Measurements from ENCODE around the gene FBXO47.

FBXO47 gene

DNA sequence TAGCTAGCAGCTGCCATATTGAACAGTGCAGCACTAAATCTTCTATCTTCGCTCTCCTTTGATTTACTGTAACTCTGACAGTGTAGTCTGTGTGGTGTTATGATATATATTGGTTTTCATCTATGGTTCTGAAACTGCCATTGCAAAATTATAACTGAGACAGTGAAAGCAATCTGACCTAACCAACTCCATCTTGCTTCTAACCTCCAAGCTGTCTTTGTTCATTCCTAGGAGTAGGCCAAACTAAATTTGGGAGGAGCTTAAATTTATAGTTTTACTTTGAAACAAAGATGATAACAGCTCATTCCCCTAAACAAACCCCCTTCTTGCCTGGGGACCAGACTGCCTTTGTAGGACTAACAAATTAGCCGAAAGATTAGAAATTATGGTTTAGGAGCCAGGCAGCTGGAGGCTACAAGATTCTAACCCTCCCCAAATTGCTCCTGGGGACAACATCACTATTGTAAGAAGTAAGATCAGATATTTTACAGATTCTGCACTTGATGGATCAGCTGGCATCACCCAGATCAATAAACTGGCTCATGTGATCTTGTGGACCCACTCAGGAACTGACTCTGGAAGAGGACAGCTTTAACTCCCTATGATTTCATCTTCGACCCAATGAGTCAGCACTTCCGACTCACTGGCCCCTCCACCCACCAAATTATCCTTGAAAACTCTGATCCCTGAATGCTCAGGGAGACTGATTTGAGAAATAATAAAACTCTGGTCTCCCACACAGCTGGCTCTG lies 47.0 kb upstream of the FBXO47 start:
- no peak for TF ChIP-seq LEF1 (IDR thresholded peaks at IDR 0.05; ENCODE audit: borderline replicate concordance)
- TF ChIP-seq BHLHE40 (IDR thresholded peaks at IDR 0.05; ENCODE audit: borderline replicate concordance) = no peak
- no peak for TF ChIP-seq SP1 (IDR thresholded peaks at IDR 0.05)
- no peak for TF ChIP-seq L3MBTL2 (conservative IDR thresholded peaks at IDR 0.05)
- TF ChIP-seq HDGF (IDR thresholded peaks at IDR 0.05; ENCODE audit: borderline replicate concordance) = no peak
- no peak for DNase-seq (ENCODE audit: extremely low spot score)
- CTCF ChIA-PET = interaction anchor here (0.5 to 0.7 kb wide), 2 partner anchors 81 to 139 kb away, joined by 3 to 4 read pairs; no protein-coding TSS in a partner anchor
- POLR2A ChIA-PET = interaction anchor here (0.8 to 2.2 kb wide), 3 partner anchors 42 to 186 kb away, joined by 3 to 6 read pairs (median 3); partner anchors contain the start of gene RPL19

GRCh38 chr17:39012725-39013124 lies 45.5 kb upstream of the FBXO47 start:
- ChIA-PET POLR2A (no interaction called here), CTCF (interaction anchor here (1.5 kb wide), 1 partner anchor 16 kb away, joined by 5 read pairs; no protein-coding TSS in a partner anchor)
- TF ChIP-seq PKNOX1 (IDR thresholded peaks at IDR 0.05) = peak; percentile 66
- TF ChIP-seq HDGF (IDR thresholded peaks at IDR 0.05; ENCODE audit: borderline replicate concordance) = no peak
- DNase-seq (ENCODE audit: extremely low spot score) = no peak

DNA sequence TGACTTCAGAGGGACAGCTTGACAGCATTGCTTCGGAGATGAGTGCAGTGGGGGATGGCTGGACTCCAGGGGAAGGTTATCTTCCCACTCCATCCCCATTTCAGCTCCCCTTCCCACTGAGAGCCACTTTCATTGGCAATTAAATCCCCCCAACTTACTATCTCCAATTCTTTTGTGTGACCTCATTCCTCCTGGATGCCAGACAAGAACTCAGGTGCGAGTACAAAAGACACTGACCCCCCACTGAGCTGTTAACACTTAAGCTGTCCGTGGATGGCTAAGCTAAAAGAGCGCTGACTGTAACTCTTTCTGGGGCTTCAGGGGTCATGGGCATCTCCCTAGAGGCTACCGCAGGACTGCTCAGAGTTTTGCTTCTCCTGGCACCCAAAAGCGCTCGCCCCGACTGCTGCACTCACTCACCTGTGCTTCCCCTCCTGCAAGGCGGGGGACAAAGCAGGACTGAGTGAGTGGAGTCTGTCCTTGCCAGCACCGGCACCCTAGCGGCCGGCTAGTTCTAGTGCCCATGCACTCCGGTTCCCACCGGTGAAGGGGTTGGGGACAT lies 44.8 kb upstream of the FBXO47 start:
- ChIA-PET CTCF (interaction anchor here (0.6 to 1.5 kb wide), 4 partner anchors 17 to 896 kb away, joined by 3 to 5 read pairs (median 4); no protein-coding TSS in a partner anchor), POLR2A (interaction anchor here (0.6 kb wide), 1 partner anchor 143 kb away, joined by 3 read pairs; no protein-coding TSS in a partner anchor)
- DNase-seq (ENCODE audit: extremely low spot score) = no peak
- TF ChIP-seq LEF1 (IDR thresholded peaks at IDR 0.05; ENCODE audit: borderline replicate concordance) = no peak
- no peak for TF ChIP-seq ELF4 (IDR thresholded peaks at IDR 0.05)
- TF ChIP-seq HDGF (IDR thresholded peaks at IDR 0.05; ENCODE audit: borderline replicate concordance) = no peak
- no peak for TF ChIP-seq L3MBTL2 (conservative IDR thresholded peaks at IDR 0.05)
- no peak for TF ChIP-seq SUZ12 (IDR thresholded peaks at IDR 0.05)
- no peak for TF ChIP-seq NFRKB (IDR thresholded peaks at IDR 0.05)
- TF ChIP-seq ZNF384 (IDR thresholded peaks at IDR 0.05) = no peak
- no peak for TF ChIP-seq PKNOX1 (IDR thresholded peaks at IDR 0.05)
- TF ChIP-seq FOXK2 (IDR thresholded peaks at IDR 0.05) = no peak
- TF ChIP-seq CTBP1 (IDR thresholded peaks at IDR 0.05; ENCODE audit: borderline replicate concordance) = no peak
- TF ChIP-seq TARDBP (IDR thresholded peaks at IDR 0.05) = no peak
- no peak for TF ChIP-seq FOXM1 (IDR thresholded peaks at IDR 0.05; ENCODE audit: borderline replicate concordance)
- TF ChIP-seq SP1 (IDR thresholded peaks at IDR 0.05) = no peak
- TF ChIP-seq FOXA1 (IDR thresholded peaks at IDR 0.05) = no peak
- TF ChIP-seq BHLHE40 (IDR thresholded peaks at IDR 0.05; ENCODE audit: borderline replicate concordance) = no peak
- no peak for TF ChIP-seq ARNT (IDR thresholded peaks at IDR 0.05)

GRCh38 chr17:39009581-39010001 lies 42.4 kb upstream of the FBXO47 start:
- DNase-seq (ENCODE audit: extremely low spot score) = no peak
- TF ChIP-seq ARNT (IDR thresholded peaks at IDR 0.05) = no peak
- no peak for TF ChIP-seq HDGF (IDR thresholded peaks at IDR 0.05; ENCODE audit: borderline replicate concordance)
- no peak for TF ChIP-seq ELF4 (IDR thresholded peaks at IDR 0.05)
- no peak for TF ChIP-seq FOXK2 (IDR thresholded peaks at IDR 0.05)
- TF ChIP-seq BHLHE40 (IDR thresholded peaks at IDR 0.05; ENCODE audit: borderline replicate concordance) = no peak
- no peak for TF ChIP-seq NFRKB (IDR thresholded peaks at IDR 0.05)
- no peak for TF ChIP-seq CTBP1 (IDR thresholded peaks at IDR 0.05; ENCODE audit: borderline replicate concordance)
- no peak for TF ChIP-seq PKNOX1 (IDR thresholded peaks at IDR 0.05)
- TF ChIP-seq FOXA1 (IDR thresholded peaks at IDR 0.05) = no peak
- TF ChIP-seq SUZ12 (IDR thresholded peaks at IDR 0.05) = no peak
- TF ChIP-seq FOXM1 (IDR thresholded peaks at IDR 0.05; ENCODE audit: borderline replicate concordance) = no peak
- no peak for TF ChIP-seq SP1 (IDR thresholded peaks at IDR 0.05)
- TF ChIP-seq TARDBP (IDR thresholded peaks at IDR 0.05) = no peak
- no peak for TF ChIP-seq ZNF384 (IDR thresholded peaks at IDR 0.05)
- TF ChIP-seq LEF1 (IDR thresholded peaks at IDR 0.05; ENCODE audit: borderline replicate concordance) = no peak
- no peak for TF ChIP-seq L3MBTL2 (conservative IDR thresholded peaks at IDR 0.05)
- POLR2A ChIA-PET = interaction anchor here (1.1 kb wide), 1 partner anchor 451 kb away, joined by 3 read pairs; no protein-coding TSS in a partner anchor
- CTCF ChIA-PET = interaction anchor here (1.1 kb wide), 1 partner anchor 155 kb away, joined by 3 read pairs; no protein-coding TSS in a partner anchor

DNA sequence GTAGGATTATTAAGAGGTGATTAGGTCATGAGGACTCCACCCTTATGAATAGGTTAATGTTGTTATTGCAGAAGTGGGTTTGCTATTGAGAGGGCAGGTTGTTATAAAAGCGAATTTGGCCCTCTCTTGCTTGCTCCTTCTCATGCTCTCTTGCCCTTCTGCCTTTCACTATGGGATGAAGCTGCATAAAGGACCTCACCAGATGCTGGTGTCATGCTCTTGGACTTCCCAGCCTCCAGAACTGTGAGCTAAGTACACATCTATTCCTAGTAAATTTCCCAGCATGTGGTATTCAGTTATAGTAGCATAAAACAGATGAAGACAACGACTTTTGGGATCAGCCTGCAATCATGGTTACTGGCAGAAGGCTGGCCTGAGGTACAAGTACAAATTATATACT lies 41.4 kb upstream of the FBXO47 start:
- ChIA-PET POLR2A (no interaction called here), CTCF (no interaction called here)
- TF ChIP-seq CTBP1 (IDR thresholded peaks at IDR 0.05; ENCODE audit: borderline replicate concordance) (no peak), ARNT (IDR thresholded peaks at IDR 0.05) (no peak), SP1 (IDR thresholded peaks at IDR 0.05) (no peak), TARDBP (IDR thresholded peaks at IDR 0.05) (no peak), L3MBTL2 (conservative IDR thresholded peaks at IDR 0.05) (no peak), FOXK2 (IDR thresholded peaks at IDR 0.05) (no peak), HDGF (IDR thresholded peaks at IDR 0.05; ENCODE audit: borderline replicate concordance) (no peak), FOXM1 (IDR thresholded peaks at IDR 0.05; ENCODE audit: borderline replicate concordance) (no peak), SUZ12 (IDR thresholded peaks at IDR 0.05) (no peak)
- no peak for DNase-seq (ENCODE audit: extremely low spot score)

Data from HEK293T (cell line).